ENCODE data around the gene OSBPL3. TPM values are rescaled to one million over a fixed set of nuclear protein-coding genes. Genes with fewer than 3 reads are reported as not detected.

Gene OSBPL3
- polyA plus RNA-seq, 1 experiment: 26.5 TPM

- Histone ChIP-seq H3K4me3 (ENCODE audit: low read depth, low read length) (no peak overlapping the region), H3K27me3 (ENCODE audit: control insufficient read depth, insufficient read depth, low read length) (no peaks in the 10 kb centered on the region), H3K36me3 (ENCODE audit: control insufficient read depth, insufficient read depth, low read length) (no peaks in the 10 kb centered on the region)
- ChIA-PET POLR2A (no interaction called here), CTCF (interaction anchor here (0.7 to 1.7 kb wide), 8 partner anchors 11 to 213 kb away, joined by 3 to 9 read pairs (median 4); no protein-coding TSS in a partner anchor)
- DNase-seq (ENCODE audit: low read depth): no peak
- no peak for TF ChIP-seq CTCF (IDR thresholded peaks at IDR 0.05; ENCODE audit: insufficient read depth, low read depth, low read length)
Measured at GRCh38 chr7:24880886-24881285, 99.1 kb downstream of the OSBPL3 start.

- CTCF ChIA-PET: no interaction called here
- TF ChIP-seq CTCF (IDR thresholded peaks at IDR 0.05; ENCODE audit: insufficient read depth, low read depth, low read length): no peak
- no peaks in the 10 kb centered on the region for H3K36me3 ChIP-seq (ENCODE audit: control insufficient read depth, insufficient read depth, low read length)
- H3K4me3 ChIP-seq (ENCODE audit: low read depth, low read length): no peak overlapping the region
- POLR2A ChIA-PET: no interaction called here
- H3K27me3 ChIP-seq (ENCODE audit: control insufficient read depth, insufficient read depth, low read length): no peaks in the 10 kb centered on the region
- DNase-seq (ENCODE audit: low read depth): no peak
Measured at GRCh38 chr7:24879291-24879690, 100.7 kb downstream of the OSBPL3 start.

- CTCF ChIA-PET: interaction anchor here (0.9 to 1.1 kb wide), 3 partner anchors 23 to 99 kb away, joined by 3 read pairs; no protein-coding TSS in a partner anchor
- Histone ChIP-seq H3K4me3 (ENCODE audit: low read depth, low read length) (no peak overlapping the region), H3K27me3 (ENCODE audit: control insufficient read depth, insufficient read depth, low read length) (no peaks in the 10 kb centered on the region), H3K36me3 (ENCODE audit: control insufficient read depth, insufficient read depth, low read length) (peaks cover 2% of the 10 kb centered on the region; the same call in 1 of the 2 replicates)
- no peak for TF ChIP-seq CTCF (IDR thresholded peaks at IDR 0.05; ENCODE audit: insufficient read depth, low read depth, low read length)
- POLR2A ChIA-PET: no interaction called here
- no peak for DNase-seq (ENCODE audit: low read depth)
Measured at GRCh38 chr7:24877790-24878311, 102.1 kb downstream of the OSBPL3 start.

- Histone ChIP-seq H3K27me3 (ENCODE audit: control insufficient read depth, insufficient read depth, low read length) (no peaks in the 10 kb centered on the region), H3K4me3 (ENCODE audit: low read depth, low read length) (no peak overlapping the region), H3K36me3 (ENCODE audit: control insufficient read depth, insufficient read depth, low read length) (peaks cover 2% of the 10 kb centered on the region)
- no peak for TF ChIP-seq CTCF (IDR thresholded peaks at IDR 0.05; ENCODE audit: insufficient read depth, low read depth, low read length)
- POLR2A ChIA-PET: no interaction called here
- CTCF ChIA-PET: no interaction called here
- DNase-seq (ENCODE audit: low read depth): no peak
Measured at GRCh38 chr7:24874791-24875190, 105.2 kb downstream of the OSBPL3 start.

GRCh38 chr7:24873944-24874343, 106.0 kb downstream of the OSBPL3 start:
- no peak for DNase-seq (ENCODE audit: low read depth)
- no peak overlapping the region for H3K4me3 ChIP-seq (ENCODE audit: low read depth, low read length)
- POLR2A ChIA-PET: no interaction called here
- H3K27me3 ChIP-seq (ENCODE audit: control insufficient read depth, insufficient read depth, low read length): no peaks in the 10 kb centered on the region
- no peak for TF ChIP-seq CTCF (IDR thresholded peaks at IDR 0.05; ENCODE audit: insufficient read depth, low read depth, low read length)
- CTCF ChIA-PET: interaction anchor here (1.2 kb wide), 1 partner anchor 224 kb away, joined by 4 read pairs; no protein-coding TSS in a partner anchor
- H3K36me3 ChIP-seq (ENCODE audit: control insufficient read depth, insufficient read depth, low read length): peaks cover 2% of the 10 kb centered on the region
